GM18951 (cell line): ENCODE results near the gene MGLL.

Experiments used
- POLR2A ChIP-seq: IDR thresholded peaks from 4 replicates; pipeline ENCODE4 v1.6.1; 2011; ENCODE audit warnings: mild to moderate bottlenecking; ENCODE audit not compliant: insufficient read length, insufficient read depth; ENCODE audit errors: extremely low read depth
- in situ Hi-C: fragments of 300-500 bp; cut with MboI; formaldehyde crosslinking; loops from one replicate; pipeline ENCODE4 v1.12.0; 2022; ENCODE audit warnings: low sequenced_read_pairs, mixed read lengths, inconsistent platforms; ENCODE audit not compliant: unreplicated experiment

Gene MGLL

DNA sequence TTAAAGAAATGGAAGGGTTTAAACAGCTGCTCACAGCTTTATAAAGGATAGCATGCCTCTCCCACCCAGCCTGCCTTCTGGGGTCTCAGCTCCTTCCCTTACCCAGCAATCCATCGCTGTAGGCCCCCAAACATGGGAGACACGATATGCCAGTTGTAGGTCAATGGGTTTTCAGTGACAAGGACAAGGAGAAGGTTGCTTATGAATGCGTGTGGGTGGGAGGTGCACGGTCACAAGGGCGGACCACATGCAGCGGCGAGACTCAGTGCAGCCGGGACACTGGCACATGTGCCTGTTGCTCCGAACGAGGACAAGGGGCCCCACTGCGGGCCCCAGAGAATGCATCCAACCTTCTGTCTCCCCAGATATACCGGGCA, 67.0 kb downstream of the MGLL start:
- peak; percentile 37 for TF ChIP-seq POLR2A
- in situ Hi-C loops: no loop called here

DNA sequence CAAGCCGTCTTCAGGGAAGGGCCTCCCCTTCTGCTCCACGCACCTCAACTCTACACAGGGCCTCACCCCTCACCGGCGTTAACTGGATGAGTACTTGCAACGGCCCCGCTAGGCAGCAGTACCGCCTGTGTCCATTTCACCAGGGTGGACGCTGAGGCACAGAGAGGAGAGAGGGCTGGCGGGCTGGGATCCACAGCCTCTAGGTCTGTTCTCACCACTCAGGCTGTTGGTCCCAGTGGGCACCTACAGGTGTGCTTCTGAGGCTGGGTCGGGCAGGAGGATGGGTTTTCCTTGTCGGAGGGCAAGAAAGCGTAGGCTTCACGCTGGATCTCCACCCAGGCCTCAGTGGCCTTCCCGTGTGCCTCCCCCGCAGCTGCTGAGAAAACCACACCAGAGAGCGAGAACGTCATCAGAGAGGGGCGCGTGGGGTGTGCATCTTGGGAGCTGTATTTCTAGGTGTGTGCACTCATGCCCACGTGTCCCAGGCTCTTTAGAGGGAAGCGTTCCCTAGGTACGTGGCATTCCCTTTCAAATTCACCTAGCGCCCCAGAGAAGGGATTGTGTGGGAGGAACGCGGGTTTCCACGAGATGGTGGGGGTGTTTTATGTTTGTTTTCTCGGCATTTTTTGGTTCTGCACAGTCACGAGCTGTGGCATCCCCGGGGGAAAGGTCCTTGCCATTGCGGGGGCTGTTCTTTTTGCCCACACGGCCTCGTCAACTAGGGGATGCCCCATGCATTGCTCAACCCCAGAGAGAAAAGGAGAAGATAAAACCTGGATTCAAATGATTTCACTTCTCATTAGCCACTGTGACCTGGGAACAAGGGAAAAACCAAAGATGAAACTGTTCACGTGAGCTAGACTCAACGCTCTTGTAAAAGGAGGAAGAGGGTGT, 67.7 kb downstream of the MGLL start:
- peak; percentile 38 for TF ChIP-seq POLR2A
- in situ Hi-C loops: no loop called here

DNA sequence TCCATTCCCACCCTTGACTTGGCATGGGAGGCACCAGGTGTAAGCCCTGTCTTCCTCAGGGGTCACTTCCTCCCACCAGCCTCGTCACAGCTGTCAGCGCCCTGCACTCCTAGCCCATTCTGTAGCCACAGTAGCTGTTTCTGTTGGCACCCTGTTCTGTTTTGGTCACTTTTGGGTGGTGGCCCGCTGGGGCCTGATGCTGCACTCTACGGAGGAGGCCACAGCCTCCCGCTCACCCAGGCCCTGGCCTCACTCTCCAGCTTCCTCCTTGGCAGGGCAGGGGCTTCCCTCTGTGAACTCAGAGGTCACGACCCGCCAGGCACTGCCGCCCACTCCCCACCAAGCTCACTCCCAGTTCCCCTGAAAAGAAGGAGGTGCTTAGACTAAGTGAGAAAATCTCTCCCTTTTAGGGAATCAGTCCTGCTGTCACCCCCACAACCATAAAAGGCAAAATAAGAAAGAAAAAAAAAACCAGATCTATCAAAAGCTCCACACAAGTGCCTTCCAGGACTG, 68.4 kb downstream of the MGLL start:
- in situ Hi-C loops: no loop called here
- TF ChIP-seq POLR2A: no peak

DNA sequence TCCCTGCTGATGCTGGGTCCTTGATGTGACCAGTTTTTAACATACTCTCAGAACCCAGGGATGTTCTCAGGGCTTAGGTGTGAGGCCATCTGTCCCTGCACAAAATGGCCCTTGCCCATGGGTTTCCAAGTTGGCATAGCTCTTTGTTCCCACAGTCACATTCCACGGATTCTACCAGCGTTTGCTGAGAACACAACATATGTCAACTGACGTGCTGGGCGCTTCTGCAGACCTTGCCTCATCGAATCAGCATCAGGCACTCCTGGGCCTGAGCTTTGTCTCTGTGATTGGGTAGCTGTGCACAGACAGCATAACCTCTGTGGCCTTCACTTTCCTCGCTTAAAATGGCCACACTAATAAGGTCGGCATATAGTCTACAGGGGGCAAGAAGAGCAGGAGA, 69.0 kb downstream of the MGLL start:
- in situ Hi-C loops: no loop called here
- TF ChIP-seq POLR2A: no peak

DNA sequence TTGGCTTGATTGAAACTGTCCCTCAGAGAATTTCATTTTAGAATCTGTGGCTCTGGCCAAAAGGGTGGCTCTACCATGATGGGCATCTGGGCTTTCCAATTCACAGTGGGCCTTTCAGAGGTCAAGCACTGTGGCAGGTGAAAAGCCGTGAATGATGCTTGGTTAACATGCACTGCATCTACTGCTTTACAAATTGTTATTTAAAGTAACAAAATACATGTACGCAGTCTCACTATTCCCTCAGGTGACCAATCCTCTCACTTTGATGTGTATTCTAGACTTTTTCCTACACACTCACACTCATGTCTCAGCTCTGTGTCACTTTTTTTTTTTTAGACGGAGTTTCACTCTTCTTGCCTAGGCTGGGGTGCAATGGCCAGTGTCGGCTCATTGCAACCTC, 70.5 kb downstream of the MGLL start:
- TF ChIP-seq POLR2A: no peak
- in situ Hi-C loops: no loop called here

DNA sequence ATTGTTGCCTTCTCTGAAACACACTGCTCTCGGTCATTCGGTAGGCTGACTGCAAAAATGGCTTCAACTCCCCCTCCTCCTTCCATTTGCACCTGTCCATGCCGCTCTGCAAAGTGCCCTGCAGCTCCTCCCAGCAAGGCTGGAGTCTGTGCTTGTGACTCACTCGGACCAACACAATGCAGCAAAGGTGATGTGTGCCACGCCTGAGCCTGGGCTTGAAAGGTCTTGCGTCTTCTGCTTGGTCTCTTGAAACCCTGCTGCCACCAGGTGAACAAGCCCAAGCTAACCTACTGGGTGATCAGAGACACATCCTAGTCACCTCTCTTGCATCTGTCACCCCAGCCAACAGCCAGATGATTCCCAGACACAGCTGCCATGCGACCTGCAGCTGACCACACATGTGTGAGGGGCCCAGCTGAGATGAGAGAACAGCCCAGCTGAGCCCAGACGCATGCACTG, 71.1 kb downstream of the MGLL start:
- in situ Hi-C loops: no loop called here
- no peak for TF ChIP-seq POLR2A

DNA sequence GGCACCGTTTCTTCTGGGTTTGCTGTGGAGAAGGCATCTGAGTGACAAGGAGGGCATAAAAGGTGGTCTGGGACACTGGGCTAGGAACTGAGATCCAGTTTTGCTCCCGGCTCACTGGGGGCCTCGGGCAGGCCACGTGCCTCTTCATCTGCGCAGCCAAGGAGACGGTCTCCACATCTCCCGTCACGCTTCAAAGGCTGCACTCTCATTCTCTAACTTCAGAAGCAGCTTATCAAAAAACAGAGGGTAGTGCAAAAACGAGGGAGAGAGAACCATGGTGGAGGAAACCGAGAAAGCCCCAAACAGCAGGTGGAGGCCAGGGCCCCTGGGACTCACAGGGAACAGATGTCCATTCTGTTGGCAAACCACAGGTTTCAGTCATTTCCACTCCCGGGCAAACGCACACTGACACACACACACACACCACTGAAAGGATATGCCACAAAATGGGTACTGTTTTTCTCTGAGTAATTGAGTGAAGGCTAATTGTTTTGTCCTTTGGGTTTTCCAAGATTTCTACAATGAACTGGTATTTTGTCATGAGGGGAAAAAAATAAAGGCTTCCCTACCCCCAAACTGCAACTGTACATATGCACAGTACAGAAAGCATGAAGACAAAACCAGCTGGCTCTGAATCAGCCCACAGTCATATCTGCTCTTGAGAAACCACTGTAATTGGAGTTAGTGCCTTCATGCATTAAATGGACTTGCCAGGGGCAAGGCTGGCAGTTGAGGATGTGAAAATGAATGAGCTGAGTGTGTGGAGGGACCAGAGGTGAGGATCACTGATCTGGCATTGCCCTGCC, 71.9 kb downstream of the MGLL start:
- in situ Hi-C loops: no loop called here
- TF ChIP-seq POLR2A: peak; percentile 24

DNA sequence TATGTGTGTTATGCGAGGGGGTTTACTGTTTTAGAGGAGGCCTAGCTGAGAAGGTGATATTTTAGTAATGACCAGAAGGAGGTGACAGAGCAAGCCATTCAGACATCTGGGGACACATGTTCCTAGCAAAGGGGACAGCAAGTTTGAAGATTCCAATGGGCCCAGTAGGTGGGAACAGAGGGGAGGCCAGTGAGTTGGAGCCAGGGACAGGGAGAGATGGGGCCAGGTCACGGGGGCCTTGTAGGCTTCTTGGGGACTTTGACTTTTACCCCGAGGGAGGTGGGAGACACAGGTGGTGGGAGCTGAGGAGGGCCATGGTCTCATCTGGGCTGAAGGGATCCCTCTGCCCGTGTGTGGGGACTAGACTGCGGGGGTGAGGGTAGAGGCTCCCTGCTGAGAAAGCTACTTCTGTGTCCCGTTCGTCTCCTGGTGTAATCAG, 72.5 kb downstream of the MGLL start:
- in situ Hi-C loops: no loop called here

DNA sequence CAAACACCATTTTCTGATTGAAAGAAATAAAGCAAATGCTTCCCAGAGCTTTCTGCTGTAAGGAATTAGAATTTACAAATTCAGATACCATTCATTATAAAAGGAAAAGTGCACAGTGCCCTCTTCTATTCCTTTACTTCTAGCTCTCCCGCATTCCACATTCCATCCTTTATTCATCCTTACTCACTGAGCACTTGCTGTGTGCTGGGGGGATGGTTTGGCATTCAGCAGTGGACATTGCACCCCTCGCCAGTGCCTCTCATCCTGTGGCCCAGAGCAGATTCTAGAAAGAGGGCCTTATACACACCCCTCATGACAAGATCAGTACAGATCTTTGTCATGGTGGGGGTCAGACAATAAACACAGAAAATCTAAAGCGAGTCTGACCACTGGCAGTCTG, 73.0 kb downstream of the MGLL start:
- no peak for TF ChIP-seq POLR2A
- in situ Hi-C loops: no loop called here

More for the DNA sequence above, 72.5 kb downstream of the MGLL start:
- no peak for TF ChIP-seq POLR2A

DNA sequence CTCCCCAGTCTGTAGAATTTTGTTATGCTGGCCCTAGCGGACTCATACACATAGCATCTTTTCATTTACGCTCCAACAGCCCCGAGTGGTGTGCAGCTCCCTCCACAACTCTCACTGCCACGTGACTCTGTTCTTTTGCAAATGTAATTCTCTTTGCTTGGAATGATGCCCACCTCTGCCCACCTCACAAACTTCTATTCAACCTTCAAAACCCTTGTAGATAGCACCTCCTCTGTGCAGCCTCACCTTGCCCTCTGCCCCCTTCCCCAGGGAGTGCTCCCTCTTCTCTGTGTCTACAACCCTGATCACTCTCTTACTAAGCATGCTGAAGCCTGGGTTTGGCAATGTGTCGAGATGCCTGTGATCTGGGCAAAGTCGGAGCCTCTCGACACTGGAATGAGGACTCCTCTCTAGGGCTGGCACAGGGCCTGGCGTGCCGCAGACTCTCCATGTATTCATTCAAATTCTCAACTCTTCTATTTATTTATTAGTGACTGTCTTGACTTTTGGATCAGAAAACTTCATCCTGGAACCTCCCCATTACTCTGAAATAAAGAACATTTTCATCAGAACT, 73.5 kb downstream of the MGLL start:
- in situ Hi-C loops: no loop called here
- TF ChIP-seq POLR2A: no peak

DNA sequence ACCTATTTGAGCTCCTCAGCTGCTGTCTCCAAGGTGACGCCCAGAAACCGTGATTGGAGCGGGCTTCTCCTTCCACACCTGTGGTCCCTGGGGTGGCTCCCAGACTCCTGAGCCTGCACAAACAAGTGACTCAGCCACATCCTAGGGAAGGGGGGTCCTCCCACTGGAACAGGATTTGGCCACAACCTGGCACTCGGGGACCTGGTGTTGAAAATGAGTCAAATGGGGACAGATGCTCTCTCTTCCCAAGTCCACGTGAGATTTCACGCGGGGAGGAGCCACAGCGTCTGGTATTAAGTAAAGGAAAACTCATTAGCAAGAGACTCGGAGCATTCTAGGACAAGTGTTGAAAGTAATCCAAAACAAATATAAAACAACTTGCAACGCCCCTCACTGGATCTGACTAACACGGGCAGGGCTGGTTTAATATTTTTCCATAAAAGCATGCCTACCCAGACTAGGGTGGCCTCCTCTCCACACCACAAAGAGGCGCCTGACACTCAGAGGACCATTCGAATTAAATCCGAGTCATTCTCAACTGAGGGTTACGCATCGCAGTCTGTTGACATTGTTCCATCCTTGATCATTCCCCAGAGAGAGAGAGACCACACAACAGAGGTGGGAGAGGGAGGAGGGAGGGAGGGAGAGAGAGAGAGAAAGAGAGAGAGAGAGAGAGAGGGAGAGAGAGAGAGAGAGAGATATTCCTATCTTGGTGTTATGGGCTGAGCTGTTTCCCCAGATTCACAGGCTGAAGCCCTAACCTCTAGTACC, 74.4 kb downstream of the MGLL start:
- in situ Hi-C loops: no loop called here
- TF ChIP-seq POLR2A: no peak

DNA sequence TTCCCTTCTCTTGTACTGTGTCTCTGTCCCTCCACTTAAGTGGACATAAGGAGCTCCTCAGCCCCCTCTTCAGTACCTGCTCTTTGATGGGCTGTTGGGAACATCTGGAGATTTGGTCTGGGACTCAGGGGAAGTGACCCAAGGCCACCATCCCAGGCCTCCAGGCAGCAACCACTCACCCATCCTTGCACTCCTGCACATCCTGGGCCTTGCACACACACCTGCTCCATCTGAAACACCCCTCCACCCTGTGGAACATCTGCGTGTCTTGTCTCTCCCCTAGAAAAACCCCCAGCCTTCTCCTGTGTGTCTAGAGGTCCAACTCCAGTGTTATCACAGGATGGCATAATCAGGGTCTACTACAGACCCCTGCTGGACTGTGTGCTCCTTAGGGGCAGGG, 75.2 kb downstream of the MGLL start:
- TF ChIP-seq POLR2A: no peak
- in situ Hi-C loops: no loop called here

DNA sequence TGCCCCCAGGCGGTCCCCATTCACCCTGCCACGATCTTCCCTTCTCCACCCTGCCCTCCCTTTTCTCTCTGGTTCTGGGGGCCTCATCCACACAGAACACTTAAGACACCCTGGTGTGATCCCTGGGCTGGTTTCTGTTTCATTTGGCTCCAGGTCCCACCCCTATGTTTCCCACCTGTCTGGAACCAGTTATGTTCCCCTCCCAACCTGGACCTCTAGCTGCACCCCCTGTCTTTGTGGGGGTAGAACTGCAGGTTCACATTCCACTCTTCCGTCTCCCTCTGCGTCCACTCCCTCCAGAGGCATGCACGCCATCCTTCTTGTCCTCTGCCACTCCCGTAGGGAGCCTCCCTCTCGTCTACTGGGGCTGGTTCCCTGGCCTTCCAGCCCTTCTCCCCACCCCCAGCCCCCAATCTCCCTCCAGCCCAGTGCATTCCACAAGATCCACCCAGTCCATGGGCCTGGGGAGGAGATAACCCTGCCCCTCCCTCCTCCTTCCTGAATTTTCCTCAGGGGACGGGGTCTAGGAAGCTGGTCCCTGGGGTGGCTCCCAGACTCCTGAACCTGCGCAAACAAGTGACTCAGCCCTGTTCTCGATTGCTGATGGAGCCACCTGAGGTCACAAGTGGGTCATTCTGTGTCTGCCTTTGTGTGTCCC, 75.8 kb downstream of the MGLL start:
- TF ChIP-seq POLR2A: no peak
- in situ Hi-C loops: no loop called here
